ENCODE measurements around the gene MRTFA.

DNA sequence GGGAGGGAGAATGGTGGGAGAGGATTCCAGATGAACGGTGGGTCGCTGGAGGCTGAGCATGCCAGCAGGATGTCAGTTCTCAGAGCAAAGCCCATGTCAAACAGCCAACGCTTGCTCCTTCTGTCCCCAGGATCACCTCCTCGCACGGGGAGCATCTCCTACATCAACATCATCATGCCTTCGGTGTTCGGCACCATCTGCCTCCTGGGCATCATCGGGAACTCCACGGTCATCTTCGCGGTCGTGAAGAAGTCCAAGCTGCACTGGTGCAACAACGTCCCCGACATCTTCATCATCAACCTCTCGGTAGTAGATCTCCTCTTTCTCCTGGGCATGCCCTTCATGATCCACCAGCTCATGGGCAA is 44.3 kb upstream of the MRTFA start:
- TF ChIP-seq, protein P1, sequence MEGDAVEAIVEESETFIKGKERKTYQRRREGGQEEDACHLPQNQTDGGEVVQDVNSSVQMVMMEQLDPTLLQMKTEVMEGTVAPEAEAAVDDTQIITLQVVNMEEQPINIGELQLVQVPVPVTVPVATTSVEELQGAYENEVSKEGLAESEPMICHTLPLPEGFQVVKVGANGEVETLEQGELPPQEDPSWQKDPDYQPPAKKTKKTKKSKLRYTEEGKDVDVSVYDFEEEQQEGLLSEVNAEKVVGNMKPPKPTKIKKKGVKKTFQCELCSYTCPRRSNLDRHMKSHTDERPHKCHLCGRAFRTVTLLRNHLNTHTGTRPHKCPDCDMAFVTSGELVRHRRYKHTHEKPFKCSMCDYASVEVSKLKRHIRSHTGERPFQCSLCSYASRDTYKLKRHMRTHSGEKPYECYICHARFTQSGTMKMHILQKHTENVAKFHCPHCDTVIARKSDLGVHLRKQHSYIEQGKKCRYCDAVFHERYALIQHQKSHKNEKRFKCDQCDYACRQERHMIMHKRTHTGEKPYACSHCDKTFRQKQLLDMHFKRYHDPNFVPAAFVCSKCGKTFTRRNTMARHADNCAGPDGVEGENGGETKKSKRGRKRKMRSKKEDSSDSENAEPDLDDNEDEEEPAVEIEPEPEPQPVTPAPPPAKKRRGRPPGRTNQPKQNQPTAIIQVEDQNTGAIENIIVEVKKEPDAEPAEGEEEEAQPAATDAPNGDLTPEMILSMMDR (IDR thresholded peaks at IDR 0.05), result no peak
- no peak for TF ChIP-seq POLR2A (IDR thresholded peaks at IDR 0.05)

All from right lobe of liver (tissue), 4 donors.